Erythroblast (primary cell): ENCODE results near the gene MPHOSPH10.

ENCODE experiments used
- GATA1 ChIP-seq: IDR thresholded peaks from 2 replicates; pipeline ENCODE4 v1.6.1; 2011; ENCODE audit warnings: low read depth, mild to moderate bottlenecking, control low read depth, low read length, moderate library complexity
- POLR2A ChIP-seq: IDR thresholded peaks from 2 replicates; pipeline ENCODE4 v1.6.1; 2011; ENCODE audit warnings: mild to moderate bottlenecking, low read length

GRCh38 chr2:71130152-71130904, at the start of gene MPHOSPH10, which contains the start of gene MCEE:
- TF ChIP-seq POLR2A (peak; percentile 71), GATA1 (no peak)
